M059J (cell line): ENCODE data around the gene JDP2. TPM values are rescaled to one million over a fixed set of nuclear protein-coding genes. Genes with fewer than 3 reads are reported as not detected.

ENCODE experiments used
- DNase-seq: peaks from one replicate; pipeline ENCODE4 v3.0.0-alpha.2; 2012; ENCODE audit warnings: low read depth
- total RNA-seq: library from RNA; depleted of rRNA; stranded (reverse); fragments of >200 nt; shearing (Covaris generic); gene quantifications from 2 replicates; pipeline ENCODE4 v1.2.3, GENCODE V29; 2014

Gene JDP2
- total RNA-seq, 1 experiment from 2014 or later, result 32.4 TPM

DNA sequence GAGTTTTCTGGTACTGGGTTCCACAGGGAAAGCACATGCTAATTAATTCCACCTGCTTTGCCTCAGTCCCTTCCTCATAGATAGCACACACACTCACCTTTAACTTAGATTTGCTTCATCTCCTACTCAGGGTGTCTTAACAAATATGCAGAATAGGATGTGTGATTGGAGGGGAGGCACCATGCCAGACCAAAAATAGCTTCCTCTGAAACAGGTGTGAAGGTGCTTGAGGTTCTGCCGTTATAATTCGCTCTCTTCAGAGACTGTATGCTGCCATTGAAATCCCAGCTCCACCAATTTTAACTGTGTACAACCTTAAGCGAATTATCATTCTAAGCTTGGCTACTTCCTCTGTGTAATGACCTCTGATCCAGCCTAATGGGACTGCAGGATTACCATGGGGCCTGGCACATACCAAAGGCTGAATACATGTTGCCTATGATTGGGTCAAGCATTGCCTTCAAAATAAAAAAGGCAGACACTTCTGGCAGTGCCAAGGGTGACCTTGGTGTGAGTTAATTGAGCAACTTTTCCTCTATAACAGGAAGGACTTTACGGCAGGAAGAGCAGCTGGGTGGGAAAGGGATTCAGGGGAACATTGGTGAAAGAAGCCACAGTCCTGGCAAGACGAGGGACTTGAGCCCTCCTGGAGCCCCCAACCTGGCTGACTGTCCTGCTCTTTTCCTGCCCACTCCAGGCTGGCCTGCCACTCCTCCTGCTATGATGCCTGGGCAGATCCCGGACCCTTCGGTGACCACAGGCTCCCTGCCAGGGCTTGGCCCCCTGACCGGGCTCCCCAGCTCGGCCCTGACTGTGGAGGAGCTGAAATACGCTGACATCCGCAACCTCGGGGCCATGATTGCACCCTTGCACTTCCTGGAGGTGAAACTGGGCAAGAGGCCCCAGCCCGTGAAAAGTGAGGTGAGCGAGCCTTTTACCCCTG is 9.7 kb downstream of the JDP2 start:
- DNase-seq, result no peak

DNA sequence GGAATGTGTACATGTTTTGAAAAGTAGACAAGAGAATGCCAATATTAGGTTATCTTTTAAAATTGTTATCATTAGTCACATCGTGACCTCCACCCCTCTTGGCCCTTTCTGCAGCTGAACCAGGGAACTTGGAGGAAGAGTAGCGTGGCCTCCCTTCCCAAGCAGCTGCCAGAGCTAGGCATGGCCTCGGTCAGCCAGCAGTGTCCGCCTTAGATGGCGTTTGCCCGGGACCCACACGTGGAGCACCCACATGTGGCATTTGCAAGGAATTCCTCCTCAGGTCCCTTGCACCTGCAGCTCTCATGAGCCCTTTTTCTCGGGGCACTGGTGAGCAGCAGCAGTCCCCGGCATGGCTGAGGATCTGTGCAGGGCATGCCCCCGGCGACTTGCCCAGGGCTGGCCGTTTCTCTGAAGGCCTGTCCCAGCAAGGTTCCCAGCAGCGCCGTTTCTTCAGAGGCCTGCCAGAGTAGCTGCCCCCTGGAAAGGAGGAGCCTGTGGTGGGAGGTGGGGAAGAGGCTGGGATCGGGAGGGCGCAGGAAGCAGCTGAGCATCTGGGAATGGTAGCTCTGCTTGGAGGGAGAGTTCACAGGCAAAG is 10.8 kb downstream of the JDP2 start:
- no peak for DNase-seq

DNA sequence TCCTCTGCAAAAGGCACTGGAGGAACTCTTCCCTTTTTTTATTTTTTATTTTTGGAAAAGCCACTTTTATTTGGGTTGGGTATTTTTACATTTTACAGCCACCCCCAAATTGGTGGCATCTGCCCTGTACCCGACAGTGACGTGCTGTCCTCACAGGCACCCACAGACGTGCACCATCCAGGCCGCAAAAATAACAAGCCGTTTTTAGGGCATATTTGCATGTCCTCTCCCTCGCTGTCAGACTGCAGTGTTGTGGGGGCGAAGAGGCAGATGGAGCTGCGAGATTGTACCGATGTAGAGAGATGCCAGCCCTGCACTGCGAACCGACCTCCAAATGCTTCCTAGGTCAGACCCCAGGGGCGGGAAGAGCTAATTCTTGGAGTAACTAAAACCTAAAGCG is 12.2 kb downstream of the JDP2 start:
- DNase-seq, result no peak

DNA sequence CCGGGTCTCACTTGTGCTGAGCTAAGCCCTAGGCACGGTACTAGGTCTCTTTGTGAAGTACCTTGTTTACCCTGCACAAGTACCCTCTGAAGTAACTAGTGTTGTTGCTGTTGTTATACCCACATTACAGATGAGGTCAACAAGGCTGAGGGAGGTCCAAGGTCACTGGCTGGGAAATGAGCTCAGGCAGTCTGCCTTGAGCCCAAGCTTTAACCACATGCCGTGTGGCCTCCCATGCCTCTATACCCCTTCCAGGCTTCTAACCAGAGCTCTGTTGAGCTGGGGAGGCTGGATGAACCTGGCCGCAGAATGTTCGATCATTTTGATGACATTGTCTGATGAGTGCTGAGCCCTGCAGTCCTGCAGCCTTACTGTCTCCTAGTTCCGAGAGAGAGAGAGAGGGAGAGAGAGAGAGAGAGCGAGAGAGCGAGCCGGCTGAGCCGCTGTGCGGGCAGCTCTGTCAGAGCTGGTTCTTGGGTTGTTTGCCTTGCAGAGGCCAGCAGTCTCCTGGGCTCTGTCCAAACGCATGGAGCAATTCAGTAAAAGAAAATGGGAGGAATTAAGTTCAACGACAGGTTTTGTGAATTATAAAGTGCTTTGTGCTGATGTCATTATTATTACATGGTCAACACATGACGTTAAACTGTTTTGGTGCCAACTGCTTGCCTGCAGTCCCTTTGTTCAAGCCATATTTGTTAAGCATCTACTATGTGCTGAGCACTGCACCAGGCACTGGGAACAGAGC is 13.1 kb downstream of the JDP2 start:
- no peak for DNase-seq

DNA sequence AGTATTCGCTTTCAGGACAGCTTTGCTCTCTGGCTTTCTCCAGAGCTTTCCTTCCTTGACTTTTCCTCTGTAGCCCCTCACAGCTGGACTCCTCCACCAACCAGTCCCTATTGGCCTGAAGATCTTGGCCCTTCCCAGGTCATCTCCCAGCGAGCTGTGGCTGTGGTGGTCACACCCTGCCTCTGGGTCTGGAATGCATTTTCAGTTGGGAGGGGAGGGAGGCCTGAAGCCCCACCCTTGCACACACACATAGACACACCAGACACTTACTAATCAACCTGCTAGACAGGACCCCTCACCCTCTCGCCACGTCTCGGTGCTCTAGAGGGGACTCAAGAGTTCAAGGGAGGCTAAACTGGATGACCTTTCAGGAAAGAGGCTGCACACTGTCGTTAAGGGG is 13.9 kb downstream of the JDP2 start:
- no peak for DNase-seq

DNA sequence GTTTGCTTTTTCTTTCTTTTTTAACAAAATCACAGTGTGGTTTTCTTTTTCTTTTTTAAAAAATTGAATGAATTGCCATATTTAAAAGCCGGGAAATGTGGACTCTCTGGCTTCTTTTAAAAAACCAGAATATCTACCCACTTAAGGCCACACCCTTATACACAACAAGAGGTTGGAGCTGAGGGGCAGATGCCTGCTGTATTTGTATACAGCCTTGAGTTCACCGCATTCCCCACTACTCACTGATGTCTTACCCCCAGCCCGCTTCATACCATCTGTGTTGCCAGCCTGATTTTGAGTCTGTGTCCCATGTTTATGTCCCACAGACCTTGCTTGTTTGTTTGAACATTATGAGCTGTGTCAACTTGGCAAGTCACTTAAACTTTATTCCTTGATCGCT is 14.3 kb downstream of the JDP2 start:
- DNase-seq, result no peak

DNA sequence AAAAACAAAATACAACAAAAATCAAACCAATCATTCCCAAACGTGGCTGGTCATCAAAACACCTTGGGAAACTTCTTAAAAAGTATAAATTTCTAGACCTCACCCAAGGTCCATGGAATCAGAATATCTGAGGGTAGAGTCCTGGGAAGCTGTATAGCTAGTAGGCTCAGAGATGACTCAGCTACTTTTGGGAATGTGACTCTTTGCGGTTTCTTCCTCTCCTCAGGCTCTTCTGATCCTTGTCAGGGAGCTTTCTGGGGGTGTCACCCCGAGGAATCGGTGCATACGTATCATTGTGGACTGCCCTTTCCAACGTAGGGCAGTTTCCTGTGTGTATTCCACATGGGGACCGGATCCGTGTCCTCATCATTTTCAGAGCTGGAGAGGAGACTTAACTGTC is 14.8 kb downstream of the JDP2 start:
- DNase-seq, result peak; percentile 67

DNA sequence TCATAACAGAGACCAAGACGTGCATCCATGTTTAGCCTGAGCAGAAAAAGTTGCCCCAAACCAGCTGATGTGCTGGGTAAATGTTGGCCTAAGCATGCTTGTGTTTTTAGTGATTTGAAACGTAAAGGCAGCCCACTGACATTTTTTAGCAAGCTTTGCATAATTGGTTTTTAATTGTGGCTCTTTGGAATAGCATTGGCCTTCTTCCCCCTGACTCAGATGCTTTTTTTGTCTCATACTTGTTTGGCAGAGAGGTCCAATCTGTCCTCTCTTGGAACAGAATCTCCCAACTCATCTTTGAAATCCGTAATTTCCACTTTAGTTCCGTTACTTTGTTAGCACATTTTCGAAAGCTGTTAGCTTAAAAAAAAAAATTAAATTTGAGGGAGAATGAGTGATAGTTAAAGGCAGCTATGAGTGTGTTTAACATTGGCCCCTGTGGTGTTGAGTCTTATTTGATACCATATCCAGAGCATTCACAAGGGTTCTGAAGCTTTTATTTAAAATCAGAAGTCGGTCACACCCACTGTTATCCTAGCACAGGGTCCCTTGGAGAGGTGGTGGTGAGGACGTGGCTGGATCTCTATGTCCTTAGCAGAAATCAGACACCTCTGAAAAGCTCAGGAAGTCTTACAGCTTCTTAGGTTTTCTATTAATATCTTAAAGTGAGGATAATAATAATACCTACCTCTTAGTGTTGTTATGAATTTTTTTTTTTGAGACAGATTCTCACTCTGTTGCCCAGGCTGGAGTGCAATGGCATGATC is 15.6 kb downstream of the JDP2 start:
- no peak for DNase-seq

DNA sequence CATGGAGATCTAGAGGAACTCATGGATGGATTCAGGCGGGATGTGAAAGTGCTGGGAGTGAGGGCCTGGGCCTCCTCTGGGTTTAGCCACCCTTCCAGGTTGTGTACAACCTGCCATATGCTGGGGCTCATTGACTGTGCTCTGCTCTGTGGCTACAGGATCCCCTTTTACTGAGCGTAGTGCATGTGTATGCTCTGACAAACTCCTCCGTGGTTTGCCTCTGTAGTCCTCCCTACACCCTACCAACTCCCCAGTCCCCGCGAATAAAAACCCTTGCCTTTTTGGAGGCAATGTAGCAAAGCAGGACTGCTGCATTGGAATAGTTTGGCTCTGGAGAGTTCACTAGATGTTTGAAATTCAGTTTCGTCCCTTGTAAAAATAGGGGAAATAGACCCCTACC is 17.4 kb downstream of the JDP2 start:
- no peak for DNase-seq

DNA sequence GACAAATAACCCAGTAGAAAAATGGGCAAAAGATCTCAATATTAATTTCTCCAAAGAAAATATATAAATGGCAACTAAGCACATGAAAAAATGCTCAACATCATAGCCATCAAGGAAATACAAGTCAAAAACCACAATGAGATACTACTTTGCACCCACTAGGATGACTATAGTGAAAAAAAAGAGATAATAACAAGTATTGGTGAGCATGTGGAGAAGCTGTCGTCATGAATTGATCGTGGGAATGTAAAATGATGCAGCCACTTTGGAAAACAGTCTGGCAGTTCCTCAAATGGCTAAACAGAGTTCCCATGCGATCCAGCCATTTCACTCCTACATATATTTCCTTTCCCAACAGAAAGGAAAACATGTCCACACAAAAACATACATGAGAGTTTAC is 18.1 kb downstream of the JDP2 start:
- no peak for DNase-seq

DNA sequence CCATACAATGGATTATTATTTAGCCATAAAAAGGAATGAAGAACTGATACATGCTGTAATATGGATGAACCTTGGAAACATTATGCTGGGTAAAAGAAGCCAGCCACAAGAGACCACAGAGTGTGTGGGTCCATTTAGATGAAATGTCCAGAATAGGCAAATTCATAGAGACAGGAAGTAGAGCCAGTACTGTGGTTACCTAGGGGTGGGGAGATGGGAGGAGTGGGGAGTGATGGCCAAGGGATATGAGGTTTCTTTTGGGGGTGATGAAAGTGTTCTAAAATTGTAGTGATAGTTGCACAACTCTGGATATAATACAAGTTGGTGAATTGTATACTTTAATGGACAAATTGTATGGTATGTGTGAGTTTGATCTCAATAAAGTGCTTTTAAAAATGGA is 18.6 kb downstream of the JDP2 start:
- DNase-seq, result no peak

DNA sequence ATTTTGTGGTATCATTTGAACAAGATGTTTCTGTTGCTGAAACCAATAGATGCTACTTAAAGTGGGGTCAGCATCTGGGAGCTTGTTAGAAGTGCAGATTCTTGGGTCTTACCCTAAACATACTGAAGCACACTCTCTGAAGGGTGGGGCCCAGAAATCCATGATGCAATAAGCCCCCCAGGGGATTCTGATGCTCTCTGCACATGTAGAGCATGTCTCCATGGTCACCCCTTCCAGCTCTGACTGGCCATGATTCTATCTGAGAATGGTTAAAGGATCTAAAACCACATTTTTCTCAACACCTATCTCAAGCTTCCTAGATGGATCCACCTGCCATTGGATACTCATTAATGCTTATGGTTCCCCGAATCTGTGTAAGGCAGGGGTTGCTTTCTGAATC is 20.4 kb downstream of the JDP2 start:
- DNase-seq, result no peak

DNA sequence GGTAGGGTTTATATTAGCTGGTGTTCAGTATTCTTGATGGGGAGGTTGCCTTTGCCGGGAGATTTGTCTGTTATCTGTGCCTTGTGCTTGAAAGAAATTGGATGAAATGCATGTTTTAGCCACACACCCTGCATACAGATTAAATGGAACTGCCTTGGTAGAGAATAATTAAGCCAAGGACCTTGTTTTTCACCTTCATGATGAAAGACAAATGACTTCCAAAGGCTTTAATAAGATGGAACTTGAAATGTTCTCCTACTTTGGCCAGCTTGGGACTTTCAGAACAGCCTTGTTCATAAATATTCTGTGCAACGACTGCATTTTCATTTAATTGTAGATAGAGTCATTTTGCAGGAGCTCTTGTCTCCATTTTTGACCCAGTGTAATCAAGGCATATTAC is 21.2 kb downstream of the JDP2 start:
- no peak for DNase-seq

DNA sequence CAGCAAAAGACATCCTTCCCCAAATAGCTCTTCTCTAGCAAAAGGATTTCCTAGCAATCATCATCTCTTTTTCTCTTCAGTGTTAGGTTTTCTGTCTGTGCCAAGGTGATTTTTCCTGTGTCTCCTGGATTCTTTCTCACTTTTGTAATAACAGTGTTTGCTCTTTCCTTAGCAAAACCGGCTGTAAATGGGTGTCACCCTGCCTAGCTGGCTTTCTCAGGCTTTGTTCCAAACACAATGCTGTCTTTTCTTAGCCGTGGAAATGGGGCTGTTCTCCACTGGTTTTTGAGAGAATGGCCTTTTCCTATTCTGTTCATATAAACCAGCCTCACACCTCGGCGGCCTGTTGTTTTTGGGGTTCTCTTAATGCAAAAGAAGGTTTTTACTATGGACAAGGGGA is 21.9 kb downstream of the JDP2 start:
- DNase-seq, result no peak

DNA sequence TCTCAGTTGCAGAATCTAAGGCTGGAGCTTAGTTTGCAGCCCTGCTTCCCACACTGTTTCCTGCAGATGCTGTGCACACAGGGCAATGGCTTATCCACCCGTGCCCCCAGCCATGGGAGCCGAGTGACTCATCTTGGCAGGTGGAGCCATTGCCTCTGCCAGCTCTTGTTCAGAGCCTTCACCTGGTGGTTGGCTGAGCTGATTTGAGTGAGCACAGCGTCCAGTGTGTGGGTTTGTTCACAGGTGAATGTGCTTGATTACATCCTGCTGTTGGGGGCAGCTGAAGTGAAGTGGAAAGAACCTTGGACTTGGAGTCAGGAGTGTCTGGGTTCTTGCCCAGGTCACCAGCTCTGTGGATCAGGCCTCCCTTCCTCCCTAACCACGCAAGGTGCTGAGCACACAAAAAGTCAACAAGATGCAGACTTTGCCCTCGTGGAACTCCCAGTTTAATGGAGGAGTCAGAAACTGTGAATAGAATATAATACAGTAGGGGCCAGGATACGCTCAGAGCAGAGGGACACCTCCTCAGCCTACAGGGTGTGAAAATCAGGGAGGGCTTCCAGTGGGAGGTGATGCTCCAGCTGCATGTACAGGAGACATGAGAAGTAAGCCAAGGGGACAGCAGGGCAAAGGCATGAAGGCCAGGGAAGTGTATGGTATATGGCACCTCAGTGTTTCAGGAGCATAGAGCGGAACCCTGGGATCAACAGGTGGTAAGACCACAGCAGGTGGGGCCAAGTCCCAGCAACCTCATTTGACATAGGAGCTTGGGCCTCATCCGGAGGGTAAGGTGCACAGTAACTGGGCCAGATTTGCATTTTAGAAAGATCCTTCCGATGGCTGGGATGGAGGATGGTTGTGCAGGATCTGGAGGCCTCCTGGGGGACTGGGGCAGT is 22.8 kb downstream of the JDP2 start:
- DNase-seq, result peak; percentile 69

DNA sequence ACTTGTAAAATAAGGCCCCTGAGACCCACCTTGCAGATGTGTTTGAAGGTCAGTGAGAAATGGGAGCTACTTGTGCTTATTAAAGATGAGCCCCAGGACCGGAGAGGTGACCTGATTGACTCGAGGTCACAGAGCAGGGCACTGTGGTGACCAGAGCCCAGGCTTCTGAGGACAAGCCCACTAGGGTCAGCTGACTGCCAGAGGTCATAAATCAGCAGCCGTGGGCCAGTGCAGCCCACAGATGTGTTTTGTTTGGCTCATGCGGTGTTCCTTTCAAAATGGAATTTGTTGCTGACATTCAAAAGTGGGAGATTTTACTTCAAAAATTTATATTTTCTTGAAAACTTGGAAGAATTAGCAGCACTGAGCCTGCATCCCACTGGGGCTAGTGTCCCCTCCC is 24.5 kb downstream of the JDP2 start:
- peak; percentile 29 for DNase-seq

DNA sequence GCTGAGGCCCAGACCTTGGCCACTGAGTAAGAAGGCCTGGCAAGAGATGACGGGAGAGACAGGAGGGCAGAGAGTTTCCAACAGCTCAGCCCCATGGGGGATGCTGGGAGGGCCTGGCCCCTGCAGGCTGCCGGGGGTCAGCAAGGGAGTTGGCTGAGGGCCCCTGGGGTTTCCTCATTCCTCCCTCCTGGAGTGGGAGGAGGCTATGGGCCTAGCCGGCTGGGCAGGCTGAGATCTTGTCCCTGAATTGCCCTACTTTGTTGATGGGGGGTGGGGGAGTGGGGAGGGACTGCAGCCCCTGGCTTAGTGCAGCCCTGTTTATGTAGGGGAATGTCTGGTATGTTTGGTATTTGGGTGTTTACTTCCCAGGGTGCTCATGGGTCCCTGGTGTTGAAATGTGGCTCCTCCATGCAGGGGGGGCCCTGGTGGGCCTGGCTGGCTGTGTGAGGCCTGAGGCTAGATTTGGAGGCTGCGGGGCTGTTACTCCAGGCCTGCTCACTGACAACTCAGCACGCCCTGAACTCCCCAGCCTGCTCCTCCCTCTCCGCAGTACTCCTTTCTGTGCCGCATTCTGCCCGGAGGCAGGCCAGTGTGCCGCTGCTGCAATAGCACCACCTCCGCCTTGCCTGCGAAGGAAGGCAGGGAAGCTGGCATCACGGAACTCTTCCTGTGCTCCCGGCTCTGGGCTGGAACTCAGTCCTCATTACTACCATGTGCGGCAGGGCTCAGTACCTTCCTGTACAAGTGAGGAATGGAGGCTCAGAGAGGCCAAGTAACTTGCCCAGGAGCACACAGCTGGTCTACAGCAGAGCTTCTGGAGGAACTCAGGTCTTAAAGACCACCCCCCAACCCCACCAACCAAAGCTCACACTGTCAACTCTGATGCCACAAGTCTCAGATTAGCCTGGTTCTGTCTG is 25.3 kb downstream of the JDP2 start:
- peak; percentile 93 for DNase-seq

DNA sequence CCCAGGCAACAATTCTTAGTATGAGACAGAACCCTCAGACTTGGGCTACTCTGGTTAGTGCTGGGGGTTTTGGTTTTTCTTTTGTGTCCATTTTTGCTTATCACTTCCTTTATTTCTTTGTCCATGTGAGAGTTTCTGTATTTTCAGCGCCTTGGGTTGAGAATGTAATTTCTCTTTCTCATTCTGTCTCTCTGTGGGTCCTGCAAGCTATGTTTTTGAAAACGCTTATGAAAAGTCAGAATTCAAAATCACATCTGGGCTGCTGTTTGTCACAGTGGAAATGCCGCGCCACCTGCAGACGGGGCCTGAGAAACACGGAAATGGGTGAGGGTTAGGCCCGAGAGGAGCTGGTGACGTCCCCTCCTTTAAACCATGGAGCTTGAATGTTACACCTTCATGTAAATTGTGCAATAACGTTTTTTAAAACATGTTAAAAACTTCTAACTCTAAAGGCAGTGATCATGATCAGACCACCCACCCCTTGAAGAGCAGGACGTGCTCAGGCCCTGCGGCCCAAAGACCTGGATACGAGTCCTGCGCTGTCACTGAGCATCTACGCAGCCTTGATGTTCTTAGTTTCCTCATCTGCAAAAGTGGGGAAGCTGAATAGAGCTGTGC is 26.1 kb downstream of the JDP2 start:
- DNase-seq, result no peak

DNA sequence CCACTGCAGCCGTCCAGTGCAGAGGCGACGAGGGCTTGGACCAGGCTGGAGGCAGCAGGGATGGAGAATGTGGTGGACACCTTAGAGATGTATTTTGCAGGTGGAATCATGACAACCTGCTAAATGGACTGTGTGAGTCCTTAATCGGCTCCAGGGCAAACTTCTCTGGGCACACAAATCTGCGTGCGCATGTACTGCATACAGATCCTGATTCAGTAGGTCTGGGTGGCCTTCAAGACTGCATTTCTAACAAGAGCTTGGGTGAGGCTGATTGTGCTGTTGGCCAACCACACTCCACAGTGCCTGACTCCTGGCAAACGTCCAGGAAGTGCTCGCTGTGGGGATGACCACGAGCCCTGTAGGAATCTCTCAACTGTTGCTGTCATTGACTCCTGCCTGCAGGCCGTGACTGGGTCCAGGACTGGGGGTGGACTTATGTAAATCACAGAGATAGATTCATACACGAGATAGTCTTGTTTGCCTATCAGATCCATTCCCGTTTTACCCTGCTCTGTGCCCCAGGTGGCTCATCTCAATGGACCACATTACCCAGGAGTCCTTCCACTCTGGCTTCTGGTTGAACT is 27.2 kb downstream of the JDP2 start:
- DNase-seq, result peak; percentile 85
